Measurements from ENCODE around the gene AFDN. TPM values are rescaled to one million over a fixed set of nuclear protein-coding genes. Genes with fewer than 3 reads are reported as not detected.

The AFDN gene
- total RNA-seq, 6 donors from 2014 or later, result 149 to 517 (median 265) TPM

GRCh38 chr6:167849846-167850459, 23.2 kb downstream of the AFDN start:
- H3K4me3 ChIP-seq, result no peak overlapping the region
- peak overlapping the region; percentile 63 to 73 (median 65) for H3K27ac ChIP-seq

GRCh38 chr6:167850782-167851181, 24.1 kb downstream of the AFDN start:
- DNase-seq (no peak), ATAC-seq (ENCODE audit: low FRiP score in 2 of 2) (no peak)
- TF ChIP-seq CTCF (IDR thresholded peaks at IDR 0.05), result no peak
- no peak for TF ChIP-seq EP300 (IDR thresholded peaks at IDR 0.05)
- no peak for TF ChIP-seq POLR2AphosphoS5 (IDR thresholded peaks at IDR 0.05)
- TF ChIP-seq POLR2A (IDR thresholded peaks at IDR 0.05), result no peak

More at GRCh38 chr6:167849846-167850459, 23.2 kb downstream of the AFDN start:
- H3K27me3 ChIP-seq, result no peaks in the 10 kb centered on the region
- TF ChIP-seq POLR2A (IDR thresholded peaks at IDR 0.05) (no peak), EP300 (IDR thresholded peaks at IDR 0.05) (peak; percentile 27 to 98 (median 61)), CTCF (IDR thresholded peaks at IDR 0.05) (no peak), POLR2AphosphoS5 (IDR thresholded peaks at IDR 0.05) (peak in 1 of 2 donors; percentile 70)
- no peaks in the 10 kb centered on the region for H3K36me3 ChIP-seq
- peak; percentile 58 to 92 for ATAC-seq (ENCODE audit: low FRiP score in 2 of 2)
- H3K4me1 ChIP-seq, result peaks cover 27 to 47% (median 35%) of the 10 kb centered on the region in 4 donors
- peak in 1 of 2 donors; percentile 46 for DNase-seq
- H3K9me3 ChIP-seq, result no peaks in the 10 kb centered on the region
- WGBS, 2 donors, result 32 to 47% methylated on average over 4 of the region's 4 CpGs

GRCh38 chr6:167851370-167851952, 24.8 kb downstream of the AFDN start:
- WGBS, 2 donors, result 71 to 78% methylated on average over 2 of the region's 2 CpGs
- H3K27me3 ChIP-seq, result no peaks in the 10 kb centered on the region
- DNase-seq (no peak), ATAC-seq (ENCODE audit: low FRiP score in 2 of 2) (no peak)
- H3K27ac ChIP-seq, result peak overlapping the region; percentile 43 to 66 (median 64)
- H3K9me3 ChIP-seq, result no peaks in the 10 kb centered on the region
- H3K4me1 ChIP-seq, result peaks cover 33 to 58% (median 45%) of the 10 kb centered on the region in 4 donors
- no peak overlapping the region for H3K4me3 ChIP-seq
- H3K36me3 ChIP-seq, result no peaks in the 10 kb centered on the region
- TF ChIP-seq CTCF (IDR thresholded peaks at IDR 0.05), result no peak
- no peak for TF ChIP-seq EP300 (IDR thresholded peaks at IDR 0.05)
- no peak for TF ChIP-seq POLR2A (IDR thresholded peaks at IDR 0.05)
- TF ChIP-seq POLR2AphosphoS5 (IDR thresholded peaks at IDR 0.05), result no peak

More at GRCh38 chr6:167850782-167851181, 24.1 kb downstream of the AFDN start:
- H3K27me3 ChIP-seq, result no peaks in the 10 kb centered on the region
- no peaks in the 10 kb centered on the region for H3K36me3 ChIP-seq
- H3K27ac ChIP-seq, result peak overlapping the region; percentile 63 to 73 (median 65)
- 76 to 83% methylated on average over 6 of the region's 6 CpGs for WGBS, 2 donors
- H3K4me3 ChIP-seq, result no peak overlapping the region
- H3K4me1 ChIP-seq, result peaks cover 27 to 51% (median 42%) of the 10 kb centered on the region in 4 donors
- no peaks in the 10 kb centered on the region for H3K9me3 ChIP-seq

- TF ChIP-seq POLR2AphosphoS5 (IDR thresholded peaks at IDR 0.05) (no peak), EP300 (IDR thresholded peaks at IDR 0.05) (no peak), POLR2A (IDR thresholded peaks at IDR 0.05) (no peak), CTCF (IDR thresholded peaks at IDR 0.05) (no peak)
- H3K36me3 ChIP-seq, result no peaks in the 10 kb centered on the region
- WGBS, 2 donors, result 75 to 79% methylated on average over 6 of the region's 6 CpGs
- peak in 1 of 2 donors; percentile 89 for ATAC-seq (ENCODE audit: low FRiP score in 2 of 2)
- peak overlapping the region in 1 of 4 donors; percentile 71 for H3K27ac ChIP-seq
- no peaks in the 10 kb centered on the region for H3K27me3 ChIP-seq
- H3K4me3 ChIP-seq, result no peak overlapping the region
- peaks cover 34 to 61% (median 50%) of the 10 kb centered on the region in 4 donors for H3K4me1 ChIP-seq
- H3K9me3 ChIP-seq, result no peaks in the 10 kb centered on the region
- no peak for DNase-seq
These were observed 29.2 kb downstream of the AFDN start for GRCh38 chr6:167855825-167856425.

All from upper lobe of left lung (tissue), 6 donors.